BJ (cell line): ENCODE results near the gene SDCCAG8. TPM values are rescaled to one million over a fixed set of nuclear protein-coding genes. Genes with fewer than 3 reads are reported as not detected.
A peak's percentile ranks its signal among the peaks of the same experiment; 100 is the strongest.

ENCODE experiments used
- CTCF ChIA-PET: fragments of 350-600 bp; formaldehyde crosslinking; extraction: SDS; loops from one replicate; lab custom pipeline; 2021; ENCODE audit warnings: antibody characterized with exemption, inconsistent platforms; lab: Yijun Ruan, JAX
- POLR2A ChIA-PET: fragments of 300-600 bp; sonication (Branson Sonifier 250); formaldehyde crosslinking; extraction: SDS; loops from one replicate; lab custom pipeline; 2021; ENCODE audit warnings: antibody characterized with exemption; lab: Charles Lee
- DNase-seq: peaks from one replicate; pipeline ENCODE4 v3.0.0-alpha.2; 2011; ENCODE audit warnings: low read depth
- H3K27me3 ChIP-seq: 2 replicates; pipeline ENCODE4 v1.6.0; 2011; ENCODE audit warnings: low read length; ENCODE audit not compliant: control insufficient read depth, insufficient read depth
- H3K36me3 ChIP-seq: 2 replicates; pipeline ENCODE4 v1.5.1; 2011; ENCODE audit warnings: low read length; ENCODE audit not compliant: control insufficient read depth, insufficient read depth
- H3K4me3 ChIP-seq: 2 replicates; pipeline ENCODE4 v1.5.1; 2011; ENCODE audit warnings: low read depth, mild to moderate bottlenecking, control low read depth, low read length
- CTCF ChIP-seq: IDR thresholded peaks from 2 replicates; pipeline ENCODE4 v1.5.1; 2011; ENCODE audit warnings: low read depth, mild to moderate bottlenecking, control low read depth, inconsistent platforms, low read length, moderate library complexity; ENCODE audit not compliant: insufficient read depth
- polyA plus RNA-seq: library from polyadenylated mRNA; depleted of rRNA; stranded (reverse); fragments of >200 nt; gene quantifications from 2 replicates; pipeline ENCODE4 v1.2.3, GENCODE V29; 2011

The SDCCAG8 gene
- polyA plus RNA-seq, 1 experiment = 17.0 TPM

- H3K4me3 ChIP-seq = no peak overlapping the region
- ChIA-PET CTCF (interaction anchor here (4.2 kb wide), 1 partner anchor 932 kb away, joined by 28 read pairs; no protein-coding TSS in a partner anchor), POLR2A (no interaction called here)
- H3K27me3 ChIP-seq = no peaks in the 10 kb centered on the region
- no peaks in the 10 kb centered on the region; the same call in 1 of the 2 replicates for H3K36me3 ChIP-seq
- no peak for DNase-seq
- TF ChIP-seq CTCF = no peak
These were observed 85.2 kb downstream of the SDCCAG8 start for GRCh38 chr1:243341074-243341473.

DNA sequence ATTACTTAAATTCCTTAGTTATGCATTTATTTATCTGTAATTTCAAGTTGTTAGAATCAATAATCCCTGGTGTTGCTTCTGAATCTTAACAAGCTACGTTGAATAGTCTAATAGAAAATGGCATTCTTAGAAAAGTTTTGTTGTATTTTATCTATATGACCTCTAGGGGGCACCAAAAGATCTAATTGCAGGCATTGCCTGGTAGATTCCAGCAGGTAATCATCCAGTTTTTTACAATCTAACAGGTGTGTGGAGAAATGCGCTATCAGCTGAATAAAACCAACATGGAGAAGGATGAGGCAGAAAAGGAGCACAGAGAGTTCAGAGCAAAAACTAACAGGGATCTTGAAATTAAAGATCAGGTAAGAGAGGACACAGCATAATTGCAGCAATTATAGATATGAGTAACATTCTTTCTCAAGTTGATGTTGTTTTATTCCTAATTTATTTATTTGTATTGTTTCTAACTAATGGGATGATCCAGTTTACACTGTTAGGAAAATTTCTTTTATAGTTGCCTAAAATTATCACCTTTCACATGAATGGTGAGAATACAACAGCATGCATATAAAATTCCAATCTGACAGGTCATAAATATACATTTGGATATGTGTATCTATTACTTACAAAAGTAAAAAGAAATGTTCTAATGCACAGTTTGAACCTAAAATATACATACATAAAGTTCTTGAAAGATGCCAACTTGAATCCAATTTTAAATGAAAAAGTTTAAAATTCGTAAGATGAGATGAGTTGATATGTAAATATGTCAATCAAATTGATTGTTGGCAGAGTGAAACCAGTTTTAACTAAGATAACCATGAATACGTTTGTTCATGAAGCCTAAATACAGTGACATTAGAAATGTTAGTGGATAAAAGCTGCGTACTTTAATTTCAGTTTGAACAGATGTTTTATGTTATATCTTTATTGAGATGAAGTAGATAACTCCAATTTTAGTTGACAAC, 88.4 kb downstream of the SDCCAG8 start:
- ChIA-PET CTCF (interaction anchor here (0.5 to 4.2 kb wide), 15 partner anchors 10 to 1421 kb away, joined by 3 to 28 read pairs (median 3); no protein-coding TSS in a partner anchor), POLR2A (no interaction called here)
- H3K4me3 ChIP-seq = no peak overlapping the region
- no peak for DNase-seq
- no peaks in the 10 kb centered on the region for H3K27me3 ChIP-seq
- peaks cover 2% of the 10 kb centered on the region; the same call in 1 of the 2 replicates for H3K36me3 ChIP-seq
- peak; percentile 64 for TF ChIP-seq CTCF

- ChIA-PET POLR2A (no interaction called here), CTCF (interaction anchor here (0.6 to 4.2 kb wide), 4 partner anchors 342 to 954 kb away, joined by 3 to 28 read pairs (median 10); no protein-coding TSS in a partner anchor)
- H3K36me3 ChIP-seq = peaks cover 2% of the 10 kb centered on the region; the same call in 1 of the 2 replicates
- no peak for TF ChIP-seq CTCF
- no peak overlapping the region for H3K4me3 ChIP-seq
- no peaks in the 10 kb centered on the region for H3K27me3 ChIP-seq
- no peak for DNase-seq
These were observed 89.4 kb downstream of the SDCCAG8 start for GRCh38 chr1:243345205-243345604.

GRCh38 chr1:243346016-243346415, 90.2 kb downstream of the SDCCAG8 start:
- DNase-seq = no peak
- CTCF ChIA-PET = interaction anchor here (0.6 to 1.3 kb wide), 3 partner anchors 341 to 953 kb away, joined by 3 to 7 read pairs (median 6); no protein-coding TSS in a partner anchor
- H3K27me3 ChIP-seq = no peaks in the 10 kb centered on the region
- peaks cover 2% of the 10 kb centered on the region; the same call in 1 of the 2 replicates for H3K36me3 ChIP-seq
- no peak overlapping the region for H3K4me3 ChIP-seq
- TF ChIP-seq CTCF = no peak
- POLR2A ChIA-PET = no interaction called here

GRCh38 chr1:243346468-243346867, 90.6 kb downstream of the SDCCAG8 start:
- Histone ChIP-seq H3K36me3 (peaks cover 2% of the 10 kb centered on the region; the same call in 1 of the 2 replicates), H3K27me3 (no peaks in the 10 kb centered on the region), H3K4me3 (no peak overlapping the region)
- TF ChIP-seq CTCF = no peak
- no peak for DNase-seq
- ChIA-PET CTCF (interaction anchor here (1.3 kb wide), 1 partner anchor 953 kb away, joined by 7 read pairs; no protein-coding TSS in a partner anchor), POLR2A (no interaction called here)
